ENCODE data around the gene EML4. TPM values are rescaled to one million over a fixed set of nuclear protein-coding genes. Genes with fewer than 3 reads are reported as not detected.

EML4 gene
- total RNA-seq, 3 donors from 2014 or later (not counting 1 experiment from before 2014, with no cell fraction given) = 88.4 to 136 (median 91.5) TPM

GRCh38 chr2:42194428-42194827 is 25.3 kb downstream of the EML4 start:
- no peaks in the 10 kb centered on the region for H3K27me3 Mint-ChIP-seq (ENCODE audit: low read depth in 2 of 2)
- H3K9me3 ChIP-seq (ENCODE audit: control insufficient read depth, insufficient read depth, low read length) = no peaks in the 10 kb centered on the region
- peaks cover 12% of the 10 kb centered on the region for H3K4me1 ChIP-seq (ENCODE audit: control insufficient read depth, insufficient read depth, low read length)
- H3K4me3 Mint-ChIP-seq = no peak overlapping the region
- DNase-seq (no peak), ATAC-seq (no peak)
- intact Hi-C loops (cut with micrococcal nuclease) = no loop called here
- H3K27ac ChIP-seq (ENCODE audit: low read length) = no peak overlapping the region
- no peaks in the 10 kb centered on the region for H3K36me3 ChIP-seq (ENCODE audit: control insufficient read depth, insufficient read depth, low read length)
- TF ChIP-seq CTCF (IDR thresholded peaks at IDR 0.05) = no peak
- no peaks in the 10 kb centered on the region for H3K9me3 Mint-ChIP-seq
- no peak overlapping the region for H3K27ac Mint-ChIP-seq
- H3K4me1 Mint-ChIP-seq = peaks cover 41 to 43% of the 10 kb centered on the region in 2 donors
- no peak overlapping the region for H3K4me3 ChIP-seq (ENCODE audit: low read length)
- WGBS (ENCODE audit: insufficient coverage) = 96% methylated on average over 4 of the region's 4 CpGs
- no peaks in the 10 kb centered on the region for H3K27me3 ChIP-seq (ENCODE audit: control insufficient read depth, insufficient read depth, low read length)
- H3K36me3 Mint-ChIP-seq = no peaks in the 10 kb centered on the region

- no peak for ATAC-seq
Measured at GRCh38 chr2:42195559-42195958, 26.4 kb downstream of the EML4 start.

GRCh38 chr2:42196070-42196402 is 26.9 kb downstream of the EML4 start:
- H3K27me3 ChIP-seq (ENCODE audit: control insufficient read depth, insufficient read depth, low read length) = no peaks in the 10 kb centered on the region
- Mint-ChIP-seq H3K9me3 (no peaks in the 10 kb centered on the region), H3K4me3 (no peak overlapping the region), H3K27me3 (ENCODE audit: low read depth in 2 of 2) (no peaks in the 10 kb centered on the region), H3K27ac (no peak overlapping the region), H3K36me3 (no peaks in the 10 kb centered on the region), H3K4me1 (peaks cover 38 to 39% of the 10 kb centered on the region in 2 donors)
- WGBS (ENCODE audit: insufficient coverage) = 100% methylated on average over 1 of the region's 2 CpGs
- ATAC-seq (no peak), DNase-seq (no peak)
- no peak for TF ChIP-seq CTCF (IDR thresholded peaks at IDR 0.05)
- no peak overlapping the region for H3K4me3 ChIP-seq (ENCODE audit: low read length)
- H3K27ac ChIP-seq (ENCODE audit: low read length) = no peak overlapping the region
- intact Hi-C loops (cut with micrococcal nuclease) = loop anchor here (1.0 kb wide), 2 partner anchors 63 to 100 kb away; no protein-coding TSS in a partner anchor
- peaks cover 12% of the 10 kb centered on the region for H3K4me1 ChIP-seq (ENCODE audit: control insufficient read depth, insufficient read depth, low read length)
- no peaks in the 10 kb centered on the region for H3K9me3 ChIP-seq (ENCODE audit: control insufficient read depth, insufficient read depth, low read length)
- no peaks in the 10 kb centered on the region for H3K36me3 ChIP-seq (ENCODE audit: control insufficient read depth, insufficient read depth, low read length)

More at GRCh38 chr2:42195559-42195958, 26.4 kb downstream of the EML4 start:
- peaks cover 38 to 39% of the 10 kb centered on the region in 2 donors for H3K4me1 Mint-ChIP-seq
- H3K4me1 ChIP-seq (ENCODE audit: control insufficient read depth, insufficient read depth, low read length) = peaks cover 12% of the 10 kb centered on the region
- no peaks in the 10 kb centered on the region for H3K27me3 Mint-ChIP-seq (ENCODE audit: low read depth in 2 of 2)
- no peak for DNase-seq
- no peak overlapping the region for H3K27ac Mint-ChIP-seq
- H3K36me3 Mint-ChIP-seq = no peaks in the 10 kb centered on the region
- H3K36me3 ChIP-seq (ENCODE audit: control insufficient read depth, insufficient read depth, low read length) = no peaks in the 10 kb centered on the region
- TF ChIP-seq CTCF (IDR thresholded peaks at IDR 0.05) = no peak
- no peaks in the 10 kb centered on the region for H3K27me3 ChIP-seq (ENCODE audit: control insufficient read depth, insufficient read depth, low read length)
- no peak overlapping the region for H3K27ac ChIP-seq (ENCODE audit: low read length)
- intact Hi-C loops (cut with micrococcal nuclease) = no loop called here
- no peak overlapping the region for H3K4me3 ChIP-seq (ENCODE audit: low read length)
- H3K9me3 ChIP-seq (ENCODE audit: control insufficient read depth, insufficient read depth, low read length) = no peaks in the 10 kb centered on the region
- H3K4me3 Mint-ChIP-seq = no peak overlapping the region
- no peaks in the 10 kb centered on the region for H3K9me3 Mint-ChIP-seq

Measured in natural killer cell (primary cell).